Measurements from ENCODE around the gene CFAP54. TPM values are rescaled to one million over a fixed set of nuclear protein-coding genes. Genes with fewer than 3 reads are reported as not detected.

CFAP54 gene
- total RNA-seq, 1 experiment from 2014 or later = 0.56 TPM

DNA sequence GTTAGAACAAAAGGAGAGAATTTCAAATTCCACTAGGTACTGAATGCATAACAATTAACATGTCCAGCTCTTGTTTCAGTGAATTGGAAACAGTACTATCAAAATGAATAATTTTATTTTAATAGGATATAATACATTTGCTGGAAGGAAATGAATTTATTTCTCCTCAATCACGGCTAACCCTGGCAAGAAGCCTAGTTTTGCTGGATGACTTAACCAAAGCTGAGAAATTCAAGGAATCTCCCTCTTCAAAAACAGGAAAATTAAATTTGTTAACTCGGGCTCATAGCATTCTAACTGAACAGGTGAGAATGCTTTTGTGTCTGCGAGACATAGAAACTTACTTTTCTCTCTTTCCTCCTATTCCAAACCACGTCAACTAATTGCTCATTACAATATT lies 254.2 kb downstream of the CFAP54 start:
- BruUV-seq (replicated peaks) = no TSS peak
- TF ChIP-seq, protein P1, sequence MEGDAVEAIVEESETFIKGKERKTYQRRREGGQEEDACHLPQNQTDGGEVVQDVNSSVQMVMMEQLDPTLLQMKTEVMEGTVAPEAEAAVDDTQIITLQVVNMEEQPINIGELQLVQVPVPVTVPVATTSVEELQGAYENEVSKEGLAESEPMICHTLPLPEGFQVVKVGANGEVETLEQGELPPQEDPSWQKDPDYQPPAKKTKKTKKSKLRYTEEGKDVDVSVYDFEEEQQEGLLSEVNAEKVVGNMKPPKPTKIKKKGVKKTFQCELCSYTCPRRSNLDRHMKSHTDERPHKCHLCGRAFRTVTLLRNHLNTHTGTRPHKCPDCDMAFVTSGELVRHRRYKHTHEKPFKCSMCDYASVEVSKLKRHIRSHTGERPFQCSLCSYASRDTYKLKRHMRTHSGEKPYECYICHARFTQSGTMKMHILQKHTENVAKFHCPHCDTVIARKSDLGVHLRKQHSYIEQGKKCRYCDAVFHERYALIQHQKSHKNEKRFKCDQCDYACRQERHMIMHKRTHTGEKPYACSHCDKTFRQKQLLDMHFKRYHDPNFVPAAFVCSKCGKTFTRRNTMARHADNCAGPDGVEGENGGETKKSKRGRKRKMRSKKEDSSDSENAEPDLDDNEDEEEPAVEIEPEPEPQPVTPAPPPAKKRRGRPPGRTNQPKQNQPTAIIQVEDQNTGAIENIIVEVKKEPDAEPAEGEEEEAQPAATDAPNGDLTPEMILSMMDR (IDR thresholded peaks at IDR 0.05; ENCODE audit: unreplicated experiment) = no peak
- Mint-ChIP-seq H3K4me3 (ENCODE audit: unreplicated experiment) (peak overlapping the region; percentile 38), H3K9me3 (ENCODE audit: unreplicated experiment) (no peaks in the 10 kb centered on the region), H3K4me1 (ENCODE audit: insufficient read depth, unreplicated experiment) (peaks cover 8% of the 10 kb centered on the region), H3K27me3 (ENCODE audit: insufficient read depth, unreplicated experiment) (no peaks in the 10 kb centered on the region), H3K27ac (ENCODE audit: low read depth, unreplicated experiment) (peak overlapping the region; percentile 7), H3K36me3 (ENCODE audit: insufficient read depth, unreplicated experiment) (no peaks in the 10 kb centered on the region)
- POLR2A ChIA-PET = interaction anchor here (1.6 kb wide), 1 partner anchor 164 kb away, joined by 3 read pairs; no protein-coding TSS in a partner anchor
- intact Hi-C loops (cut with micrococcal nuclease) = no loop called here
- peak; percentile 44 for DNase-seq (ENCODE audit: unreplicated experiment)
- CTCF ChIA-PET = no interaction called here

DNA sequence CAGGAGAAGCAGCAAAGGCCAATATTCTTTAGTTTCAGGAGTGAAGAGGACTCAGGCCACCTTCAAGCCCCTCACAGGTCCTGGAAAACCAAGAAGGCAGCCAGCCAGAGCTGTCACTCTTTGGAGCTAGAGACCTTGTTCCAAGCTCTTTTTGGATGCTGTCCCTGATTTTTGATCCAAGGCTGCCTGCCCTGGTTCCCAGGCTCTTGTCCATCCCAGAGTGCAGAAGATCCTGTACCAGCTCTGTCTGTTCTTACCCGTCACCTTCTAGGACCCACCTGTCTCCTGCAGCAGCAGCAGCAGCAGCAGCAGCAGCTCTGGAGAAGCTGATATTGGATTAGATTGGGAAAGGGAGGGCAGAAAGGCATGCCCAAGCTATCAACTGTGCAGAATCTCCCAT lies 260.6 kb downstream of the CFAP54 start:
- intact Hi-C loops (cut with micrococcal nuclease) = no loop called here
- Mint-ChIP-seq H3K4me1 (ENCODE audit: insufficient read depth, unreplicated experiment) (peaks cover 12% of the 10 kb centered on the region), H3K27me3 (ENCODE audit: insufficient read depth, unreplicated experiment) (no peaks in the 10 kb centered on the region), H3K9me3 (ENCODE audit: unreplicated experiment) (no peaks in the 10 kb centered on the region), H3K36me3 (ENCODE audit: insufficient read depth, unreplicated experiment) (no peaks in the 10 kb centered on the region), H3K4me3 (ENCODE audit: unreplicated experiment) (no peak overlapping the region), H3K27ac (ENCODE audit: low read depth, unreplicated experiment) (no peak overlapping the region)
- ChIA-PET CTCF (interaction anchor here (0.6 to 1.0 kb wide), 3 partner anchors 12 to 60 kb away, joined by 3 read pairs; no protein-coding TSS in a partner anchor), POLR2A (no interaction called here)
- no peak for DNase-seq (ENCODE audit: unreplicated experiment)
- TF ChIP-seq, protein P1 (IDR thresholded peaks at IDR 0.05; ENCODE audit: unreplicated experiment) = no peak
- no TSS peak for BruUV-seq (replicated peaks)

DNA sequence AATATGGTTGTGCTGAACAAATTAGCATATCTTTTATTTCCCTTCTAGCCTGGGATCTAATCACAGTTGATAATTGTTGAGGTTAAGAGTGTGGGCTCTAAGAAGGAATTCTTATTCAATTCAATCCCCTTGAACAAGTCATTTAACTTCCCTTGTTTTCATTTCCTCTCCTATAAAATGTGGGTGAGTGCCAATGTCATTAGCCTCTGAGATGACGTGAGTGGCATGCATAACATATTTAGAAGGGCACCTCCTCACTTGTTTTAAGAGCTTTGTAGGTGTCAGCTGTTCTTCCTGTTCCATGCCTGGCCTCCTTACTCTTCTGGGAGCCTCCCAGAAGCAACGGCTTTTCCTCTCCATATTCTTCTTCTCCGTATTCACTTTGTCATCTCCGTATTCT lies 262.2 kb downstream of the CFAP54 start:
- H3K36me3 Mint-ChIP-seq (ENCODE audit: insufficient read depth, unreplicated experiment) = no peaks in the 10 kb centered on the region
- BruUV-seq (replicated peaks) = no TSS peak
- POLR2A ChIA-PET = no interaction called here

DNA sequence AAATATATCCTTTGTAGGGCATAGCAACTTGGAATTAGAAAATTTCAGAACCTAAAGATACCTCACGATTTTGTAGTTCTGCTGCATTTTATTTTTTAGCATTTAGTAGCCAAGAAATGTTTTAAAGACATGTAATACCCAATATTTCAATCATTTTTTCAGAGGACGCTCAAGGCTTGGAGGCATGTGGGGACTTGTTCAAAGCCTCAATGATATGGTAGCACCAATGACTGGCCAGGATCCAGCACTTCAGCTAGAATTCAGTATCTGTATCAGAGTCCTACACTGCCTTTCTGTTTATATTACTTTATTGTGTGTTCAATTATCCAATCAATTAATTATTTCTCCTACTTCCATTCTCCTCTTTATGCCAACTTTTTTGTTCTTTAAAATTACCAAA lies 262.8 kb downstream of the CFAP54 start:
- CTCF ChIA-PET = interaction anchor here (0.5 kb wide), 1 partner anchor 17 kb away, joined by 3 read pairs; no protein-coding TSS in a partner anchor
- DNase-seq (ENCODE audit: unreplicated experiment) = peak; percentile 45
- no peak overlapping the region for H3K4me3 Mint-ChIP-seq (ENCODE audit: unreplicated experiment)

More for the DNA sequence above, 262.2 kb downstream of the CFAP54 start:
- CTCF ChIA-PET = interaction anchor here (0.5 kb wide), 1 partner anchor 16 kb away, joined by 3 read pairs; no protein-coding TSS in a partner anchor
- peaks cover 8% of the 10 kb centered on the region for H3K9me3 Mint-ChIP-seq (ENCODE audit: unreplicated experiment)
- TF ChIP-seq, protein P1 (IDR thresholded peaks at IDR 0.05; ENCODE audit: unreplicated experiment) = no peak
- no peak for DNase-seq (ENCODE audit: unreplicated experiment)
- H3K4me1 Mint-ChIP-seq (ENCODE audit: insufficient read depth, unreplicated experiment) = peaks cover 12% of the 10 kb centered on the region
- no peak overlapping the region for H3K4me3 Mint-ChIP-seq (ENCODE audit: unreplicated experiment)
- peak overlapping the region; percentile 13 for H3K27ac Mint-ChIP-seq (ENCODE audit: low read depth, unreplicated experiment)
- H3K27me3 Mint-ChIP-seq (ENCODE audit: insufficient read depth, unreplicated experiment) = no peaks in the 10 kb centered on the region
- intact Hi-C loops (cut with micrococcal nuclease) = no loop called here

More for the DNA sequence above, 262.8 kb downstream of the CFAP54 start:
- no peaks in the 10 kb centered on the region for H3K27me3 Mint-ChIP-seq (ENCODE audit: insufficient read depth, unreplicated experiment)
- H3K36me3 Mint-ChIP-seq (ENCODE audit: insufficient read depth, unreplicated experiment) = no peaks in the 10 kb centered on the region
- H3K9me3 Mint-ChIP-seq (ENCODE audit: unreplicated experiment) = peaks cover 8% of the 10 kb centered on the region
- POLR2A ChIA-PET = no interaction called here
- peaks cover 12% of the 10 kb centered on the region for H3K4me1 Mint-ChIP-seq (ENCODE audit: insufficient read depth, unreplicated experiment)
- TF ChIP-seq, protein P1 (IDR thresholded peaks at IDR 0.05; ENCODE audit: unreplicated experiment) = no peak
- no TSS peak for BruUV-seq (replicated peaks)
- intact Hi-C loops (cut with micrococcal nuclease) = no loop called here
- H3K27ac Mint-ChIP-seq (ENCODE audit: low read depth, unreplicated experiment) = peak overlapping the region; percentile 13
